Osteoblast (primary cell): ENCODE results near the gene BCS1L. TPM values are rescaled to one million over a fixed set of nuclear protein-coding genes. Genes with fewer than 3 reads are reported as not detected.

Experiments
- DNase-seq: peaks from one replicate; pipeline ENCODE4 v3.0.0; 2011; ENCODE audit warnings: low spot score, mixed read lengths; ENCODE audit not compliant: insufficient read length; ENCODE audit errors: missing footprints
- H2AFZ ChIP-seq: 2 replicates; pipeline ENCODE4 v1.6.0; 2011; ENCODE audit warnings: mild to moderate bottlenecking, low read length
- H3K27ac ChIP-seq: 2 replicates; pipeline ENCODE4 v1.5.1; 2011; ENCODE audit warnings: mild to moderate bottlenecking, low read depth, low read length, moderate library complexity
- H3K27me3 ChIP-seq: 2 replicates; pipeline ENCODE4 v1.6.0; 2012; ENCODE audit warnings: mild to moderate bottlenecking, control low read depth, inconsistent platforms, low read length, moderate library complexity; ENCODE audit not compliant: insufficient read depth
- H3K36me3 ChIP-seq: 2 replicates; pipeline ENCODE4 v1.5.1; 2011; ENCODE audit warnings: mild to moderate bottlenecking, low read length, control low read depth, moderate library complexity; ENCODE audit not compliant: insufficient read depth
- H3K4me1 ChIP-seq: 2 replicates; pipeline ENCODE4 v1.5.1; 2011; ENCODE audit warnings: mild to moderate bottlenecking, low read length, control low read depth, moderate library complexity; ENCODE audit not compliant: insufficient read depth
- H3K4me2 ChIP-seq: 2 replicates; pipeline ENCODE4 v1.6.0; 2011; ENCODE audit warnings: mild to moderate bottlenecking, low read length; ENCODE audit not compliant: insufficient read depth
- H3K4me3 ChIP-seq: fragments of 200-600 bp; sonication (generic); 3 replicates; pipeline ENCODE4 v1.5.1; 2012; ENCODE audit warnings: mild to moderate bottlenecking, low read length, inconsistent platforms; ENCODE audit not compliant: insufficient read depth
- H3K79me2 ChIP-seq: 2 replicates; pipeline ENCODE4 v1.6.0; 2012; ENCODE audit warnings: mild to moderate bottlenecking, low read length, control low read depth, inconsistent platforms; ENCODE audit not compliant: insufficient read depth
- H3K9me3 ChIP-seq: 2 replicates; pipeline ENCODE4 v1.5.1; 2011; ENCODE audit warnings: low read depth, low read length, control low read depth
- H4K20me1 ChIP-seq: 2 replicates; pipeline ENCODE4 v1.6.0; 2012; ENCODE audit warnings: mild to moderate bottlenecking, low read length, control low read depth; ENCODE audit not compliant: insufficient read depth
- CTCF ChIP-seq: IDR thresholded peaks from 2 replicates; pipeline ENCODE4 v1.5.1; 2011; ENCODE audit warnings: mild to moderate bottlenecking, low read depth, low read length, moderate library complexity; ENCODE audit errors: extremely low read depth
- total RNA-seq: library from RNA; depleted of rRNA; stranded (reverse); fragments of >200 nt; gene quantifications from 2 replicates; pipeline ENCODE4 v1.2.3, GENCODE V29; 2012

The BCS1L gene
- total RNA-seq, 1 donor = 16.6 TPM

DNA sequence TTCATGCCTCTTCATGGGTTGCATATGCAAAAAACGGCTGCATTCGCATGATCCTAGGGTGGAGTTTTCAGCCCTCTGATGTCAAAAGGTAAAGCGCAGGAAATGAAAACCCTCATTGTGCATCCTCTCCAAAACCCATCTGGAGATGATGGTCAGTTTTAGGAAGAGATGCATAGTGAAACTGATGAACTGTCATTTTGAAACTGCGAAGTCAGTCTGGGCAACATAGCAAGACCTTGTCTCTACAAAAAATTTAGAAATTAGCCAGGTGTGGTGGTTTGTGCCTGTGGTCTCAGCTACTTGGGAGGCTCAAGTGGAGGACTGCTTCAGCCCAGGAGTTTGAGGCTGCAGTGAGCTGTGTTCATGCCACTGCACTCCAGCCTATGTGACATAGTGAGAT is 48.6 kb downstream of the BCS1L start:
- TF ChIP-seq CTCF = no peak
- no peak overlapping the region for H3K4me2 ChIP-seq
- H3K4me3 ChIP-seq = no peak overlapping the region
- no peak overlapping the region for H2AFZ ChIP-seq
- no peaks in the 10 kb centered on the region for H3K27me3 ChIP-seq
- no peak for DNase-seq
- no peaks in the 10 kb centered on the region for H3K9me3 ChIP-seq
- H3K27ac ChIP-seq = no peak overlapping the region
- peaks cover 4% of the 10 kb centered on the region for H4K20me1 ChIP-seq
- H3K36me3 ChIP-seq = no peaks in the 10 kb centered on the region
- H3K4me1 ChIP-seq = peaks cover 9% of the 10 kb centered on the region
- H3K79me2 ChIP-seq = peaks cover 17% of the 10 kb centered on the region

GRCh38 chr2:218709908-218710307 is 50.4 kb downstream of the BCS1L start:
- TF ChIP-seq CTCF = no peak
- H4K20me1 ChIP-seq = peaks cover 4% of the 10 kb centered on the region
- peaks cover 9% of the 10 kb centered on the region for H3K4me1 ChIP-seq
- no peaks in the 10 kb centered on the region for H3K36me3 ChIP-seq
- H3K9me3 ChIP-seq = no peaks in the 10 kb centered on the region
- H3K4me3 ChIP-seq = peak overlapping the region; percentile 87
- no peak overlapping the region for H3K27ac ChIP-seq
- H3K4me2 ChIP-seq = peak overlapping the region; percentile 98
- H2AFZ ChIP-seq = peak overlapping the region; percentile 96
- H3K27me3 ChIP-seq = no peaks in the 10 kb centered on the region
- DNase-seq = no peak
- H3K79me2 ChIP-seq = peaks cover 32% of the 10 kb centered on the region

DNA sequence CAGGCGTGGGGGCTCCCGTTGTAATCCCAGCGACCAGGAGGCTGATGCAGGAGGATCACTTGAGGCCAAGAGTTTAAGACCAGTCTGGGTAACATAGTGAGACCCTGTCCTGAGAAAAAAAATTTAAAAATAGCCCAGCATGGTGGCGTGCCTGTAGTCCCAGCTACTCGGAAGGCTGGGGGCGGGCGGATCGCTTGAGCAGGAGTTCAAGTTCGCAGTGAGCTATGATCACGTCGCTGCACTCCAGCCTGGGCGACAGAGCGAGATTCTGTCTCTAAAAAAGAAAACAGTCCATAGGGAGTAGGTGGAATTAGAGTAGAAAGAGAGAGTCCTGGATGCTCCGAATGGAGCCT is 50.8 kb downstream of the BCS1L start:
- Histone ChIP-seq H4K20me1 (peaks cover 4% of the 10 kb centered on the region), H3K27me3 (no peaks in the 10 kb centered on the region), H3K36me3 (no peaks in the 10 kb centered on the region), H3K27ac (no peak overlapping the region), H2AFZ (peak overlapping the region; percentile 96), H3K9me3 (no peaks in the 10 kb centered on the region), H3K4me2 (peak overlapping the region; percentile 98), H3K4me1 (peaks cover 9% of the 10 kb centered on the region), H3K4me3 (peak overlapping the region; percentile 87), H3K79me2 (peaks cover 36% of the 10 kb centered on the region)
- TF ChIP-seq CTCF = no peak
- DNase-seq = no peak

GRCh38 chr2:218710687-218711549 is 51.4 kb downstream of the BCS1L start, which contains the start of gene TTLL4:
Gene TTLL4 (plus strand): TSS chr2:218710835. CDS start chr2:218737677, 26,842 bp downstream.
- DNase-seq = peak; percentile 99
- Histone ChIP-seq H4K20me1 (peaks cover 4% of the 10 kb centered on the region), H3K4me1 (peaks cover 11% of the 10 kb centered on the region), H2AFZ (peak within 1 kb of the TSS; percentile 96), H3K36me3 (no peaks in the 10 kb centered on the region), H3K4me2 (peak within 1 kb of the TSS; percentile 98), H3K9me3 (no peaks in the 10 kb centered on the region), H3K79me2 (peaks cover 39% of the 10 kb centered on the region), H3K27me3 (no peaks in the 10 kb centered on the region), H3K27ac (peak within 1 kb of the TSS; percentile 81), H3K4me3 (peak within 1 kb of the TSS; percentile 87)
- peak; percentile 69 for TF ChIP-seq CTCF
